Stimulated activated CD4-positive, alpha-beta T cell treated with anti-CD3 and anti-CD28 coated beads, Interleukin-15, amount 100 ng/mL, for 1 hour (primary cell): ENCODE measurements around the gene ADGRF3.
"Not testable (repeated sequence)": the region's sequence is repeated elsewhere in the genome, so short reads cannot be mapped to it uniquely, and the experiment has no call there.

ENCODE experiments used
- DNase-seq, 2 donors: peaks; one replicate each; pipeline ENCODE4 v3.0.0-alpha.2; 2020; ENCODE audit warnings: low read depth in 1 of 2, low spot score in 1 of 2

The ADGRF3 gene

DNA sequence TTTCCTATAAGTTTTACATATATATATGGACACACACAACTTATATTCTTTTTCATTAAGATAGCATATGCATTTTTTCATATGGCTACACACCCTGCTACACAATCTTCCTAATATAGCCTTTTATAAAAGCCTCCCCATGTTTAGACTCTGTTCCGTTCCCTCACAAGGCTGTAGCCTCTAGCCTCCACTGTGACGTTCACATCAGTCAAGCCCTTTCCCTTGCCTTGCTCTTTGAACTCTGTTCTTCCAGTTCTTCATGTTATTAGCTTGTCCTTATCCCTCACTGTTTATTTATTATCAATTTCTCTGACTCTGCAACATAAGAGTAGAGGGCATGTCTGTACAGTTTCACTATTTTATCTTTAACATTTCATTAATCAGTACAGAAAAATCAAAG lies 63.0 kb downstream of the ADGRF3 start:
- no peak for DNase-seq

DNA sequence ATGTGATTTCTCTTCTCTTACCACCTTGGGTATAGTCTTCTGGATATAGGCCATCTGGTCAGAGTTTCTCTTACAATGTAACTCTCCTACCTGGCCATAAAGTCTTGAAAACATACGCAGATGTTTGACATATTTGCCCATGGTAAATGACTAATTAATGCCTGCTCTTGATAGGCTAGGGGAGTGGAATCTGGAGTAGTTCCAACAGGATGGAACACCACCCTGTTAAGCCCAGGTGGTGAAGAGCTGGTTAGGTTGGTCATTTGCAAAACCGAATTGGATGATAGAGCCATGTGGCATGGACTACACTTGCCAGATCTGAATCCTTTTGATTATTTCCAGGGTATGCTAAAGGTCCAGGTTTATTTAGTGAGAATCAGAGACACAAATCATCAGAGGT lies 65.4 kb downstream of the ADGRF3 start:
- DNase-seq: no peak

DNA sequence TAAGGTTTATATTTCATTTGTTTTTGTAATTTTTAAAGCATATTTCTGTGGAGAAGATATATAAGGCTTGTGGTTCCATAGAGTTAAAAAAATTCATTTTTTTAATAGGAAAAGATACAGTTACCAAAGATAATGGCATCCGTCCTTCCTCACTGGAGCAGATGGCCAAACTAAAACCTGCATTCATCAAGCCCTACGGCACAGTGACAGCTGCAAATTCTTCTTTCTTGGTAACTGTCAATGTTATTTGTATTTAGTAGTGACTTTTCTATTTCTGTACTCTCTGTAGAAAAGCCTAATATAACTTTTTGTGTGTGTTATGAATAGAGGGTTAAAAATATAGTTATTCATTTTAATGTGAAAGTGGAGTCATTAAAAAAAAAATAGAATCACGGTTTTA lies 66.7 kb downstream of the ADGRF3 start:
- no peak for DNase-seq

- DNase-seq: no peak
Measured at GRCh38 chr2:26276484-26277227, 69.9 kb downstream of the ADGRF3 start.

DNA sequence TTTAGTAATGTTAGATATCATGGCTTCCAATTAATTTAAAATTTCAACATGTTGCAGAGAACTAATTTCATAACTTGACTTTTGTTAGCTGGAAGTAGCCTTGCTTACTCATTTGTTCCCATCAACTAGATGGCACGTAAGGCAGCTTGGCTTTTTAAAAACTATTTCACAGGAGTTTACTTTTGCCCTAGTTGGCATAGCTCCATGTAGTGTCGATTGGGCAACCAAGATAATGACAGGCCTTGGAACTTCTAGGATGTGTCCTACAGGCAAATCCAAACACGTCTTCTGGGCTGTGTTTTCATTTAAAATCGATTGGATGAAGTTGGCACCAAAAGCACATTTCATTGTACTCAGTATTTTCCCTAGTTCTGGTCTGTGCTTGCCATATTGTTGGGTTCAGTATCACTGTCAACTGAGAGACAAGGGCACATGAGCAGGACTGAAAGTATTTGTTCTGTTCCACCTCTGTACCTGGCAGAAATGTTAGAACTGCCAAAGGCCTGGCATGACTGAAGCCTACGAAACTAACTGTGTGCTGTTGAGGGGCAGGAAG lies 72.5 kb downstream of the ADGRF3 start:
- DNase-seq: no peak

GRCh38 chr2:26273501-26273900 lies 73.1 kb downstream of the ADGRF3 start:
- no peak for DNase-seq

- no peak for DNase-seq
Measured at GRCh38 chr2:26270373-26270772, 76.2 kb downstream of the ADGRF3 start.

- no peak for DNase-seq
Measured at GRCh38 chr2:26269571-26270158, 76.9 kb downstream of the ADGRF3 start.

DNA sequence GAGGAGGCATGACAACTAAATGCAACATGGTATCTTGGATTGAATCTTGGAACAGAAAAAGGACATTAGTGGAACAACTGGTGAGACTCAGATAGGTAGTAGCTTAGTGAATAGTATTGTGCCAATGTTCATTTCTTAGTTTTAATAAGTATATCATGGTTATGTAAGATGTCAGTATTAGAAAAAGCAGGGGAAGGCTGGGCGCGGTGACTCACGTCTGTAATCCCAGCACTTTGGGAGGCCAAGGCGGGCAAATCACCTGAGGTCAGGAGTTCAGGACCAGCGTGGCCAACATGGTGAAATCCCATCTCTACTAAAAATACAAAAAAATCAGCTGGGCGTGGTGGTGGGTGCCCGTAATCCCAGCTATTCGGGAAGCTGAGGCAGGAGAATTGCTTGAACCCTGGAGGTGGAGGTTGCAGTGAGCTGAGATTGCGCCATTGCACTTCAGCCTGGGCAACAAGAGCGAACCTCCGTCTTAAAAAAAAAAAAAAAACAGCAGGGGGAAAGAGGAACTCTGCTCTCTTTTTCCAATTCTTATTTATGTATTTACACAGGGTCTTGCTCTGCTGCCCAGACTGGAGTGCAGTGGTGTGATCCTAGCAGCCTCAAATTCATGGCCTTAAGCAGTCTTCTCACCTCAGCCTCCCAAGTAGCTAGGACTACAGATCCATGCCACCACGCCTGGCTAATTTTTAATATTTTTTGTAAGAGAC lies 77.8 kb downstream of the ADGRF3 start:
- DNase-seq: not testable (repeated sequence)

- DNase-seq: no peak
Measured at GRCh38 chr2:26268213-26268612, 78.4 kb downstream of the ADGRF3 start.

DNA sequence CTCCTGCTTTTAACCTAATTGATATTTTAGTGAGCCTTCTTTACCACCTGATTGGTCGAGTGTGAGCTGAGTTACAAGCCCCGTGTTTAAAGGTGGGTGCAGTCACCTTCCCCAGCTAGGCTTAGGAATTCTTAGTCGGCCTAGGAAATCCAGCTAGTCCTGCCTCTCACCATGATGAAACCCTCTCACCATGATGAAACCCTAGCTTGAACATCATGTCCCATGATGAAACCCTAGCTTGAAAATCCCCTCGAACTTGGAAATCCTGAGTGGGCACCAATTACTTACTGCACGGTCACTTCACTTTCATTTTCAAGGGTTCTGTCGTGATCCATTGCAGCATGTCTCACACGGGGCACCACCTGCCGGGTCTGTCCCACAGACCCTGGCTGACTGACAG lies 87.8 kb downstream of the ADGRF3 start:
- not testable (repeated sequence) for DNase-seq
